ENCODE data around the gene GRID1. TPM values are rescaled to one million over a fixed set of nuclear protein-coding genes. Genes with fewer than 3 reads are reported as not detected.

The GRID1 gene
- total RNA-seq, 2 donors from 2014 or later, result 0.37 to 0.67 TPM

DNA sequence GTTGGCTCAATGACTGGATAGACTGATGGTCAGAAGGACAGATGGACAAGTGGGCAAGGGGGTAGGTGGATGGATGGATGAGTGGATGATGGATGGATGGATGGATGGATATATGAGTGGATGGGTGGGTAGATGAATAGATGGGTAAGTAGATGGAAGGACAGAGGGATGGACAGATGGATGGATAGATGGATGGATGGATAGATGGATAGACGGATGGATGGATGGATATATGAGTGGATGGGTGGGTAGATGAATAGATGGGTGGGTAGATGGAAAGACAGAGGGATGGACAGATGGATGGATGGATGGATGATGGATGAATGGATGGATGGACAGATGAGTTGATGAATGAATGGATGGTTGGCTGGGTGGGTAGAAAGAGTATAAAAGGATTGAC lies 119.5 kb downstream of the GRID1 start:
- no peaks in the 10 kb centered on the region for H3K9me3 ChIP-seq
- TF ChIP-seq, protein P1, sequence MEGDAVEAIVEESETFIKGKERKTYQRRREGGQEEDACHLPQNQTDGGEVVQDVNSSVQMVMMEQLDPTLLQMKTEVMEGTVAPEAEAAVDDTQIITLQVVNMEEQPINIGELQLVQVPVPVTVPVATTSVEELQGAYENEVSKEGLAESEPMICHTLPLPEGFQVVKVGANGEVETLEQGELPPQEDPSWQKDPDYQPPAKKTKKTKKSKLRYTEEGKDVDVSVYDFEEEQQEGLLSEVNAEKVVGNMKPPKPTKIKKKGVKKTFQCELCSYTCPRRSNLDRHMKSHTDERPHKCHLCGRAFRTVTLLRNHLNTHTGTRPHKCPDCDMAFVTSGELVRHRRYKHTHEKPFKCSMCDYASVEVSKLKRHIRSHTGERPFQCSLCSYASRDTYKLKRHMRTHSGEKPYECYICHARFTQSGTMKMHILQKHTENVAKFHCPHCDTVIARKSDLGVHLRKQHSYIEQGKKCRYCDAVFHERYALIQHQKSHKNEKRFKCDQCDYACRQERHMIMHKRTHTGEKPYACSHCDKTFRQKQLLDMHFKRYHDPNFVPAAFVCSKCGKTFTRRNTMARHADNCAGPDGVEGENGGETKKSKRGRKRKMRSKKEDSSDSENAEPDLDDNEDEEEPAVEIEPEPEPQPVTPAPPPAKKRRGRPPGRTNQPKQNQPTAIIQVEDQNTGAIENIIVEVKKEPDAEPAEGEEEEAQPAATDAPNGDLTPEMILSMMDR (IDR thresholded peaks at IDR 0.05), result no peak
- H3K36me3 ChIP-seq, result no peaks in the 10 kb centered on the region
- H3K27me3 ChIP-seq, result no peaks in the 10 kb centered on the region
- H3K27ac ChIP-seq, result no peak overlapping the region
- no peak for DNase-seq (ENCODE audit: low spot score)
- H3K4me1 ChIP-seq, result no peaks in the 10 kb centered on the region
- no peak overlapping the region for H3K4me3 ChIP-seq

DNA sequence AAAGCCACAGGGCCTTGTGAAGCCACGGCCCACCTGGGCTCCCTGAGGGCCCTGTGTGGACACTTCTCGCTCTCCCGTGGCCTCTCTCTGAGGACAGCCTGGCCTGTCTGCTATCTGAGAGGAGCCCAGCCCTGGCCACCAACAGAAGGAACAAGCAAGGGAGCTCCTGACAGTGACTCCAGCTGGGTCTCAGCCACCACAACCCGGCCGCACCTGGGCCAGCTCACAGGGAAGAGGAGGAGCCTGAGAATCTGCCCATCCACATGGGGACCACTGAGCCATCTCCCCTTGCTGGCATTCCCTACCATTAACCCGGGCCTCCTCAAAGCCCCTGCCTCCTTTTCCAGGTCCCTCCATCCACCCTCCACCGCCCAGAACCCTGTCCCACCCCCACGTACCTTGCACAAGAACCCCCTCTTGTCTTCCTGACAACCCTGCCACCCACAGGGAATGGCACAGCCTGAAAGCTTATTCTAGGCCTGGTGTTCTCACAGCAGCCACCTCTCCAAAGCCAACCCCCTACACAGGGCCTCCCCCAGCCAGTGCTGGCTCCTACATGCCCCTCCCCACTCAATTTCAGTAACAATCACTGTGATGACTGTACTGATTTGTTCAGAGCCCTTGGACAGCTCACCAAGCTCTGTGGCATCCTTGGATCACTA lies 120.2 kb downstream of the GRID1 start:
- no peaks in the 10 kb centered on the region for H3K27me3 ChIP-seq
- no peak for DNase-seq (ENCODE audit: low spot score)
- H3K27ac ChIP-seq, result no peak overlapping the region
- H3K4me1 ChIP-seq, result no peaks in the 10 kb centered on the region
- TF ChIP-seq, protein P1 (IDR thresholded peaks at IDR 0.05), result no peak
- no peak overlapping the region for H3K4me3 ChIP-seq
- no peaks in the 10 kb centered on the region for H3K9me3 ChIP-seq
- H3K36me3 ChIP-seq, result no peaks in the 10 kb centered on the region

DNA sequence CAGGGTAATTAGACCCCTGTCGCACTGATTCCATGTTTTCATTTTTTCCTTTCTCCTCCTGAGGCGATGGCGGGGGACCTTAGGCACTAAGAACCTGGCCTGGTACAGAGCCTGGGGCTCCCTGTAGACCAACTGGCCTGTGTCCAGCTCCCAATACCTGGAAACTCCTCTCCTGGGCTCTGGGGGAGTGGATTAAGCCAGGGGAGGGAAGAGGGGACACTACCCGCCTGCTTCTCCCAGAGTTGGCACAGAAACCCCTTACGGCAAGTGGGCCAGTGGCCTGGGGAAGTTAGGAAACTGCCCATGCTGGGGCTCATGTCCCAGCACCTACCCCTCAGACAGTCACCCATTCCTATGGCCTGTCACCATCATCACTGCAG lies 121.6 kb downstream of the GRID1 start:
- H3K27ac ChIP-seq, result no peak overlapping the region
- H3K4me3 ChIP-seq, result no peak overlapping the region
- H3K9me3 ChIP-seq, result no peaks in the 10 kb centered on the region
- no peak for DNase-seq (ENCODE audit: low spot score)
- TF ChIP-seq, protein P1 (IDR thresholded peaks at IDR 0.05), result no peak
- H3K27me3 ChIP-seq, result no peaks in the 10 kb centered on the region
- H3K4me1 ChIP-seq, result no peaks in the 10 kb centered on the region
- no peaks in the 10 kb centered on the region for H3K36me3 ChIP-seq

DNA sequence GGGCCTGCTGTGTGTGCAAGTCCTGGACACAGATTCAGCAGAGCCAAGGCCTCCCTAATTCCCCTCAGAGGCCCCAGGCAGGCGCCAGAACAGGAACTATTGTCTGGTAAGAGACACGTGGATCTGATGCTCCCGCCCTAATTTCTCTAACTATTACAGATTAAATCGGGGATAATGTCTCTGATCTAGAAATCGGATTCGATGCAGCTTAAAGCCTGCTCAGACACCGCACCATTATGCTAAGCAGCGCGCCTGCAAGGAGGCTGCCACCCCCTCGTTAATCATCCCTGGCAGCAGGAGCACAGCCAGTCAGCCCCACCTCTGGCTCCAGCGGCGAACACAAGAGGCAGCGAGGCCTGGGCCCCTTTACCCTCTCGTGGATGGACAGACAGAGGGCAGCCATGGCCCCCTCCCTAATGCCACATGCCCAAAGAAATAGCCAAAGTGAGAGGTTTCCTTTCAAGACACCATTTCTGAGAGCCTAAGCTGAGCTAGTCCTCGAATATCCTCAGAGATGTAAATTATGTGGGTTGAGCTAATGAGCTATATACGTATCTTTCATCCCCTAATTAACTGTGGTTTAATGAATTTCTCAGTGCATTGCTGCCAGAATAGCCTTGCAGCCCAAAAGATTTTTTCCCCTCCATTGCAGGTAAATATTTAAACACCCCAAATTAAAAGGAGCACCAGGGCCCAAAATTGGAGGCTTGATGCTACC lies 122.1 kb downstream of the GRID1 start:
- no peak overlapping the region for H3K4me3 ChIP-seq
- H3K36me3 ChIP-seq, result no peaks in the 10 kb centered on the region
- H3K4me1 ChIP-seq, result no peaks in the 10 kb centered on the region
- no peak for DNase-seq (ENCODE audit: low spot score)
- H3K9me3 ChIP-seq, result no peaks in the 10 kb centered on the region
- TF ChIP-seq, protein P1 (IDR thresholded peaks at IDR 0.05), result no peak
- H3K27me3 ChIP-seq, result no peaks in the 10 kb centered on the region
- no peak overlapping the region for H3K27ac ChIP-seq

DNA sequence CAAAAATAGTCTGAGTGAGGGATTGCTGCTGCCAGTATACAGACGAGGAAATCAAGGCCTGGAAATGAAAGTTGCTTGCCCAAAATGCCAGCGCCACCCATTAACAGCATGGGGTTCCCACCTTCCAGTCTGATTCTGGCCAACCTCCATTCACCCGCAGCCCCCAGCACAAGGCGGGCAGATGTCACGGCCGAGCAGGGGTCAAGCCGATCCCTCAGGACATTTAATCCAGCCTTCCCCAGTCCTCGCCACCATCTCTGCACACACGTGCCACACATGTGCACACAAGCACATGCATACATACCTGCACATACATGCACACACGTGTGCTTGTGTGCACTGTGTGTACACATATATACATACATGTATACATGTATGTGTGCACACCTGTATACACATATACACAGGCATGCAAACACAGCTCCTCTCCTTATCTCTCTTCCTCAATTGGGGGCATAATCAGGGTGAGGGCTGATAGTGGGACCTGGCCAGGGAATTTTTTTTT lies 122.9 kb downstream of the GRID1 start:
- TF ChIP-seq, protein P1 (IDR thresholded peaks at IDR 0.05), result no peak
- Histone ChIP-seq H3K4me1 (no peaks in the 10 kb centered on the region), H3K4me3 (no peak overlapping the region), H3K27ac (no peak overlapping the region), H3K9me3 (no peaks in the 10 kb centered on the region), H3K27me3 (no peaks in the 10 kb centered on the region), H3K36me3 (no peaks in the 10 kb centered on the region)
- no peak for DNase-seq (ENCODE audit: low spot score)
